VCaP (cell line): ENCODE results near the gene CACNA2D2.
A peak's percentile ranks its signal among the peaks of the same experiment; 100 is the strongest.

Experiments used
- H3K27ac ChIP-seq: fragments of 450-650 bp; 2 replicates; pipeline ENCODE4 v1.5.1; 2017
- TF ChIP-seq, protein P1 (sequence below): fragments of 450-650 bp; conservative IDR thresholded peaks from 2 replicates; pipeline ENCODE4 v1.5.1; 2017; ENCODE audit warnings: mild to moderate bottlenecking, moderate library complexity

The CACNA2D2 gene

DNA sequence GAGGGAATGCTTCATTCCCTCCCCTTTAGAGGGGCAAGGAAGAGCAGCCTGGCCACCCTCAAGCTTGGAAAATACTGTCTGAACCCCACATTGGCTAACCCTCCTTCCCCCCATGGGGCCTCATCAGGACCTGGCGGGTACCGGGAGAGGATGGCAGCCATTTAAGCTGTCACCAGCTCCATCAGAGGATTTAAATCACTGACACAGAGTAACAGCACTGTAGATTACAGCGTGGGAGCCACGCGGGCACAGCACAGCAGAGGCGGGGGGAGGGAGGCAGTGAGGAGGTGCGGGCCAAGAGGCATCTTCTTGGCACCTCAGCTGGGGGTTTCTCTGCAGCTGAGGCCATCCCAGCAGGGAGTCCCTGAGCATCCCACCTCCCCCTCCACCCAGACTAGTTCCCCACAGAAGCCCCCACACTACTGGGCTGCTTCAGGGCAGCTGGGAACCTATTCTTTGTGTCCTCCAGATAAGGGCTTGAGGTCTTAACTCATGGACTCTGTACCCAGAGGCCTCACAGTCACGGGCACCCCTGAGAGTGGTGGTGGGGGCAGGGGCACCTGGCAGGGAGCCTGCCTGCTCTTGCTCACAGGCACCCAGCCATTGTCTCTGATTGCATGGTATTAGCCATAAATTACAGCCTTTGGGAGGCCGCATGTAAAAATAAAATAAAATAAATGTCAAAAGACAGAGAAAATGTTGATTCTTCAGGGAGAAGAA is 21.9 kb upstream of the CACNA2D2 start:
- H3K27ac ChIP-seq = no peak overlapping the region
- TF ChIP-seq, protein P1, sequence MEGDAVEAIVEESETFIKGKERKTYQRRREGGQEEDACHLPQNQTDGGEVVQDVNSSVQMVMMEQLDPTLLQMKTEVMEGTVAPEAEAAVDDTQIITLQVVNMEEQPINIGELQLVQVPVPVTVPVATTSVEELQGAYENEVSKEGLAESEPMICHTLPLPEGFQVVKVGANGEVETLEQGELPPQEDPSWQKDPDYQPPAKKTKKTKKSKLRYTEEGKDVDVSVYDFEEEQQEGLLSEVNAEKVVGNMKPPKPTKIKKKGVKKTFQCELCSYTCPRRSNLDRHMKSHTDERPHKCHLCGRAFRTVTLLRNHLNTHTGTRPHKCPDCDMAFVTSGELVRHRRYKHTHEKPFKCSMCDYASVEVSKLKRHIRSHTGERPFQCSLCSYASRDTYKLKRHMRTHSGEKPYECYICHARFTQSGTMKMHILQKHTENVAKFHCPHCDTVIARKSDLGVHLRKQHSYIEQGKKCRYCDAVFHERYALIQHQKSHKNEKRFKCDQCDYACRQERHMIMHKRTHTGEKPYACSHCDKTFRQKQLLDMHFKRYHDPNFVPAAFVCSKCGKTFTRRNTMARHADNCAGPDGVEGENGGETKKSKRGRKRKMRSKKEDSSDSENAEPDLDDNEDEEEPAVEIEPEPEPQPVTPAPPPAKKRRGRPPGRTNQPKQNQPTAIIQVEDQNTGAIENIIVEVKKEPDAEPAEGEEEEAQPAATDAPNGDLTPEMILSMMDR = no peak

DNA sequence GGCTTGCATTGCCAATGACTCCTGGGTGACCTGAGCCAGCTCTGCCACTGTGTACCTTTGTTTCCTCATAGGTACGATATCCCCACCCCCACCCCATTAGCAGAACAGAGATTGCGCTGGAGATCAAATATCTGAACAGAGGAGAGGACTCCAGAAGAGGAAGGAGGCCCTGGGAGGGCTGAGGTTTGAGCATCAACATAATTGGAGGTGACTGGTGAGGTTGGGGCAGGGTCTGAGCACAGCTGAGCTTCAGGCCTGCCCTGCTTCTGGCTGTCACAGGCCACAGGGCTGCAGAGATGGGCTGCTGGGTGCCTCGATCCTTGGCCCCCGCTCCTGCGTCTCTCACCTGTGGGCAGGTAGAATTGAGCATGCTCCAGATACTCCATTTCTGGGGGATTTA is 21.3 kb upstream of the CACNA2D2 start:
- TF ChIP-seq, protein P1 = no peak
- H3K27ac ChIP-seq = no peak overlapping the region

DNA sequence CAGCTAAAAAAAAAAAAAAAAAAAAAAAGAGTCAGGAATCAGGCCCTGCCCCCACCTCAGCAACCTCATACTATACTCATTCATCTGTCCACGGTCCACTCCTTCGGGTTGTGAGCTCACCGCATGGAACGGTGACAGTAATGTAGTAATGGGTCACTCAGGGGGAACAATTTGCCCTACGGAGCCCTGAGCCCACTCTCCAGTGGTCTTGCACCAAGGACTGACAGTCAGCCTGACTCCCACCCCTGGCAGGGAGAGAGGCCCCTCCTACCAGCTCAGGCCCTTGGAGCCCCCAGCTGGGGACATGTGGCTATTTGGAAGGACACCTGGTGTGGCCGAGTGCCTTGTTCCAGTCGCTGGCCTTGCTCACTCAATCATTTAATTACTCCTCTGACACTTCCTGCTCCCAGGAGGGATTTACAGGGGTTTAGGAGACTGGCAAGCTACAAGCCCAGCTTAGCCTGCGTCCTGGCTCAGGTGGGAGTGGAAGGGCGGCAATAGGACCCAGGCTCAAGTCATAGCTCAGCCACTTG is 19.9 kb upstream of the CACNA2D2 start:
- TF ChIP-seq, protein P1 = no peak
- no peak overlapping the region for H3K27ac ChIP-seq

DNA sequence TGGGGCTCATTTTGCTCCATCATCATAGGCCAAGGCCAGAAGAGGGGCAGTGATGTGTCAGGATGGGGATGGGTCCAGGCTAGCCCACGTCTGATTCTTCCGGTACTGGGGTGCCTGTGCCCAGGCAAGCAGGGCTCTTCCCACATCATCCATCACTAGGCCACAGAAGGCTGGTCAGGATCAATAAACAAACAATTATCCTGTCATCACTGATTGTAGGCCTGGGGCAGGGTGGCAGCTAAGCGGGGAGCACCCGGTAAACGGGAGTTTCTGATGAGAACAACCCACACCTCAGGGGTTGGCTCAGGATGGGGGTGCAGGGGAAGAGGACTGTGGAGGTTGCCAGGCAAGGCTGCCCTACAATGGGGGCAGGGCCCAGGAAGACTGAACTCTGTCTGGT is 18.1 kb upstream of the CACNA2D2 start:
- TF ChIP-seq, protein P1 = no peak
- H3K27ac ChIP-seq = no peak overlapping the region

DNA sequence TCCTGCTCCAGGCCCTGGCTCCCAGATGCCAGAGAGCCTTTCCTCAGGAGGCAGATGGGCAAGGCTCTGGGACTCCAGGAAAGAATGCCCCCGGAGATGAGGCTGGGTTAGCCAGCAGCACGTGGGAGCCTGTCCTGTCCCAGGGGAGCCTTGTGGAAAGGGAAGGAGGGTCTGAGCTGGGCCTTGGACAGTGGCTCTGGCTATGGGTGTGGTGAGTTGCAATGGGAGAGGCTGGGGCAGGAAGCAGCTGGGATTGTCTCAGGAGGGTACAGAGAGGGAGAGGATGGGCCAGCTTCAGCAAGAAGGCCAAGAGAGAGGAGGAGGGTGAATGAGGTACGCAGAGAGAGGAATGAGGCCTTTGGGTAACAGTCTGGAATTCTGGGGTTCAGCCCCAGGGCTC is 17.4 kb upstream of the CACNA2D2 start:
- no peak overlapping the region for H3K27ac ChIP-seq
- TF ChIP-seq, protein P1 = no peak

DNA sequence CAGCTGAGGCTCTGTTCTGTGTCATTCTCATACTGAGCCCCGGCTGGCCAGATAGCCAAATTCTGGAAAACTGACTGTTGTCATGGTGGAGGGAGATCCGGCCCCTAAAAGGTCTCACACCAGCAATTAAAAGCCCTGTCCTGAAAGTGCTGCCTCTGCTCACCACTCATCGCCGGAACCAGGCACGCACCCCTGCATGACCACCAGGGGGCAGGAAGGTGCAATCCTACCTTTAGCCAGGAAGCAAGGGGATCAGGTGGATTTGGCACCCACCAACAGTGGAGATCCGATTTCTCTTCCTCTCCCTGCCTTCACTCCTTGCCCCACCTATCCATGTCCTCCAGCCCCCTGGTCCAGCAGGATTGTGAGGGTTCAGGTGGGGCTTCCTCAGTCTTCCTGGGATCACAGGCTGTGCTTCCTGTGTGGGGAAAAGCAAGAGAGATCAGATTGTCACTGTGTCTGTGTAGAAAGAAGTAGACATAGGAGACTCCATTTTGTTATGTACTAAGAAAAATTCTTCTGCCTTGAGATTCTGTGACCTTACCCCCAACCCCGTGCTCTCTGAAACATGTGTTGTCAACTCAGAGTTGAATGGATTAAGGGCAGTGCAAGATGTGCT is 16.1 kb upstream of the CACNA2D2 start:
- TF ChIP-seq, protein P1 = peak; percentile 96
- no peak overlapping the region for H3K27ac ChIP-seq

DNA sequence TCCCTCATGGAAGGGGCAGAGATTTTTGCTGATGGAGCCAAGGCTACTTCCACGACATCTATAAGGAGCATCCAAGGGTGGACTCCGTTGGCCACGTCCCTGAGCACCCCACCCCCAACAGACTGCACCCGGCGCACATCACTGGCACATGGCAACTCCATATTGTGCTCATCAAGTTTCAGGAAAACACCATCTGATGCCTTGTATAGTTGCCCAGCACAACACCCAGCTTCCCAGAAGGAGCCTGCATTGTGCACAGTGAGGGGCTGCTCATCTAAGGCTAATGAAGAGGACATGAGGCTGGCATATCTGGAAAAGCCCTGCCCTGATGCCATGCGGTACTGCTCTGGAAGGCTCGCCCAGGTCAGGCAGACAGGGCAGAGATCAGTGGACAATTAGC is 15.0 kb upstream of the CACNA2D2 start:
- no peak overlapping the region for H3K27ac ChIP-seq
- TF ChIP-seq, protein P1 = no peak
